CD4-positive, CD25-positive, alpha-beta regulatory T cell (primary cell): Measurements from ENCODE around the gene RBMS2. TPM values are rescaled to one million over a fixed set of nuclear protein-coding genes. Genes with fewer than 3 reads are reported as not detected.

Experiments used
- ATAC-seq, 2 donors: fragments of 150-1000 bp; cut with Tn5 transposase; one replicate each; pipeline ENCODE4 v1.10.0; 2021; ENCODE audit warnings: low read depth in 2 of 2, moderate number of reproducible peaks in 2 of 2, moderate library complexity in 1 of 2
- DNase-seq, 3 donors: peaks; one replicate each; pipeline versions ENCODE4 v3.0.0 to v3.0.0-alpha.2; 2012 to 2022; ENCODE audit warnings: mixed read lengths in 1 of 3
- H3K27ac ChIP-seq: one replicate; pipeline ENCODE4 v1.7.0; 2013; ENCODE audit warnings: mild to moderate bottlenecking, low read length; ENCODE audit not compliant: insufficient read depth, poor library complexity, severe bottlenecking
- H3K27me3 ChIP-seq: one replicate; pipeline ENCODE4 v1.7.0; 2013; ENCODE audit warnings: low read length; ENCODE audit not compliant: control insufficient read depth, insufficient read depth
- H3K36me3 ChIP-seq: one replicate; pipeline ENCODE4 v1.7.0; 2013; ENCODE audit warnings: mild to moderate bottlenecking, low read length, moderate library complexity; ENCODE audit not compliant: control insufficient read depth, insufficient read depth
- H3K4me1 ChIP-seq: 2 replicates; pipeline ENCODE4 v1.7.0; 2013; ENCODE audit warnings: mild to moderate bottlenecking, low read length; ENCODE audit not compliant: insufficient read depth, control insufficient read depth, poor library complexity, severe bottlenecking
- H3K4me3 ChIP-seq: one replicate; pipeline ENCODE4 v1.7.0; 2013; ENCODE audit warnings: low read depth, mild to moderate bottlenecking, low read length, moderate library complexity
- H3K9me3 ChIP-seq, 2 experiments: 1 replicate in 1 of 2; 2 replicates in 1 of 2; pipeline ENCODE4 v1.7.0; 2013; ENCODE audit warnings: low read length in 2 of 2, mild to moderate bottlenecking in 1 of 2, moderate library complexity in 1 of 2; ENCODE audit not compliant: control insufficient read depth in 2 of 2
- H3K27ac Mint-ChIP-seq, 3 donors: one replicate each; pipeline ENCODE4 v1.8.0; 2020 to 2022; ENCODE audit warnings: mild to moderate bottlenecking in 3 of 3, mixed read lengths in 3 of 3, moderate library complexity in 2 of 3
- H3K27me3 Mint-ChIP-seq: one replicate; pipeline ENCODE4 v1.8.0; 2022; ENCODE audit warnings: mild to moderate bottlenecking, mixed read lengths
- H3K36me3 Mint-ChIP-seq: one replicate; pipeline ENCODE4 v1.8.0; 2020; ENCODE audit warnings: mixed read lengths
- H3K4me1 Mint-ChIP-seq, 4 donors: one replicate each; pipeline ENCODE4 v1.8.0; 2020 to 2022; ENCODE audit warnings: mixed read lengths in 4 of 4, mild to moderate bottlenecking in 1 of 4
- H3K4me3 Mint-ChIP-seq, 4 donors: one replicate each; pipeline ENCODE4 v1.8.0; 2020 to 2022; ENCODE audit warnings: mild to moderate bottlenecking in 4 of 4, mixed read lengths in 4 of 4, moderate library complexity in 3 of 4
- H3K9me3 Mint-ChIP-seq, 7 donors: one replicate each; pipeline ENCODE4 v1.8.0; 2020 to 2022; ENCODE audit warnings: mixed read lengths in 7 of 7, mild to moderate bottlenecking in 3 of 7, moderate library complexity in 2 of 7
- polyA plus RNA-seq, 4 donors: library from polyadenylated mRNA; unstranded; fragments of 300-500 nt; fragmentation: Illumina TruSeq; gene quantifications; one replicate each; pipeline ENCODE4 v1.2.3, GENCODE V29; 2021
- total RNA-seq: library from RNA; stranded (reverse); gene quantifications from one replicate; pipeline ENCODE4 v1.2.3, GENCODE V29; 2022

RBMS2 gene
- total and polyA plus RNA-seq, 5 donors from 2014 or later = 0.14 to 3.1 (median 0.32) TPM; not detected in 1

- peaks cover 15 to 62% (median 46%) of the 10 kb centered on the region in 4 donors for H3K4me1 Mint-ChIP-seq
- Histone ChIP-seq H3K4me1 (peaks cover 34% of the 10 kb centered on the region), H3K27ac (no peak overlapping the region), H3K9me3 (no peaks in the 10 kb centered on the region), H3K4me3 (no peak overlapping the region), H3K27me3 (no peaks in the 10 kb centered on the region), H3K36me3 (peaks cover 65% of the 10 kb centered on the region)
- DNase-seq (no peak), ATAC-seq (no peak)
- peak overlapping the region in 1 of 3 donors; percentile 26 for H3K27ac Mint-ChIP-seq
- no peaks in the 10 kb centered on the region for H3K9me3 Mint-ChIP-seq
- H3K36me3 Mint-ChIP-seq = peaks cover 37% of the 10 kb centered on the region
- H3K27me3 Mint-ChIP-seq = no peaks in the 10 kb centered on the region
- H3K4me3 Mint-ChIP-seq = peak overlapping the region in 1 of 4 donors; percentile 56
Observed at GRCh38 chr12:56641219-56641618, 119.6 kb downstream of the RBMS2 start.

GRCh38 chr12:56644654-56645053 is 123.0 kb downstream of the RBMS2 start:
- Mint-ChIP-seq H3K36me3 (peaks cover 25% of the 10 kb centered on the region), H3K27me3 (no peaks in the 10 kb centered on the region), H3K4me1 (peaks cover 13 to 50% (median 33%) of the 10 kb centered on the region in 4 donors), H3K9me3 (peaks cover 0 to 1% (median 0%) of the 10 kb centered on the region in 7 donors), H3K27ac (peak overlapping the region; percentile 96 to 99 (median 99)), H3K4me3 (peak overlapping the region; percentile 80 to 95 (median 93))
- ATAC-seq = no peak
- H3K9me3 ChIP-seq = no peaks in the 10 kb centered on the region
- peak overlapping the region; percentile 96 for H3K27ac ChIP-seq
- H3K4me1 ChIP-seq = peaks cover 26% of the 10 kb centered on the region
- no peak for DNase-seq
- peaks cover 43% of the 10 kb centered on the region for H3K36me3 ChIP-seq
- peak overlapping the region; percentile 96 for H3K4me3 ChIP-seq
- no peaks in the 10 kb centered on the region for H3K27me3 ChIP-seq

- Mint-ChIP-seq H3K36me3 (peaks cover 22% of the 10 kb centered on the region), H3K4me3 (peak overlapping the region; percentile 80 to 95 (median 93)), H3K9me3 (peaks cover 0 to 1% (median 0%) of the 10 kb centered on the region in 7 donors), H3K4me1 (peaks cover 13 to 46% (median 30%) of the 10 kb centered on the region in 4 donors), H3K27me3 (no peaks in the 10 kb centered on the region), H3K27ac (peak overlapping the region; percentile 96 to 99 (median 99))
- Histone ChIP-seq H3K9me3 (no peaks in the 10 kb centered on the region), H3K27ac (peak overlapping the region; percentile 96), H3K27me3 (no peaks in the 10 kb centered on the region), H3K36me3 (peaks cover 38% of the 10 kb centered on the region), H3K4me1 (peaks cover 26% of the 10 kb centered on the region), H3K4me3 (peak overlapping the region; percentile 96)
- ATAC-seq (no peak), DNase-seq (no peak)
Observed at GRCh38 chr12:56645201-56645716, 123.6 kb downstream of the RBMS2 start.

Other genes starting within 250 kb of the RBMS2 start
- 173 TPM for gene CS, start 221.5 kb upstream of the RBMS2 start, total RNA-seq
- gene CS, start 221.5 kb upstream of the RBMS2 start, polyA plus RNA-seq = 10 to 100 TPM; 69.3 to 85.8 (median 74.3) TPM
- 47.6 TPM for gene CNPY2, start 205.8 kb upstream of the RBMS2 start, total RNA-seq
- gene CNPY2, start 205.8 kb upstream of the RBMS2 start, polyA plus RNA-seq = 100 to 1,000 TPM; 139 to 166 (median 156) TPM
- 83.5 TPM for gene PAN2, start 187.8 kb upstream of the RBMS2 start, total RNA-seq
- gene PAN2, start 187.8 kb upstream of the RBMS2 start, polyA plus RNA-seq = 10 to 100 TPM in 1 of 4 donors, 1 to 10 TPM in 3; 4.5 to 10.6 (median 7.3) TPM
- 27.1 TPM for gene IL23A, start 182.9 kb upstream of the RBMS2 start, total RNA-seq
- gene IL23A, start 182.9 kb upstream of the RBMS2 start, polyA plus RNA-seq = 10 to 100 TPM; 12.2 to 18.8 (median 16.8) TPM
- 190 TPM for gene STAT2, start 161.7 kb upstream of the RBMS2 start, total RNA-seq
- gene STAT2, start 161.7 kb upstream of the RBMS2 start, polyA plus RNA-seq = 10 to 100 TPM; 67.9 to 92.5 (median 79.8) TPM
- not detected for gene APOF, start 159.0 kb upstream of the RBMS2 start, total RNA-seq
- gene APOF, start 159.0 kb upstream of the RBMS2 start, polyA plus RNA-seq = not detected
- gene TIMELESS, start 72.4 kb upstream of the RBMS2 start, total RNA-seq = 7.3 TPM
- 1 to 10 TPM; 2.8 to 6.3 (median 4.6) TPM for gene TIMELESS, start 72.4 kb upstream of the RBMS2 start, polyA plus RNA-seq
- not detected for gene MIP, start 67.2 kb upstream of the RBMS2 start, total RNA-seq
- under 1 TPM in 3 of 4 donors, not detected in 1; 0.07 to 0.24 (median 0.09) TPM for gene MIP, start 67.2 kb upstream of the RBMS2 start, polyA plus RNA-seq
- gene SPRYD4, start 53.2 kb upstream of the RBMS2 start, total RNA-seq = 5.3 TPM
- gene SPRYD4, start 53.2 kb upstream of the RBMS2 start, polyA plus RNA-seq = 1 to 10 TPM in 3 of 4 donors, under 1 TPM in 1; 0.64 to 2.0 (median 1.5) TPM
- gene GLS2, start 33.7 kb upstream of the RBMS2 start, total RNA-seq = 1.3 TPM
- 1 to 10 TPM in 2 of 4 donors, under 1 TPM in 2; 0.64 to 3.9 (median 2.3) TPM for gene GLS2, start 33.7 kb upstream of the RBMS2 start, polyA plus RNA-seq
- 237 TPM for gene BAZ2A, start 108.5 kb downstream of the RBMS2 start, total RNA-seq
- 10 to 100 TPM; 22.2 to 30.2 (median 22.6) TPM for gene BAZ2A, start 108.5 kb downstream of the RBMS2 start, polyA plus RNA-seq
- 277 TPM for gene ATP5F1B, start 124.2 kb downstream of the RBMS2 start, total RNA-seq
- 1,000 to 10,000 TPM in 1 of 4 donors, 100 to 1,000 TPM in 3; 781 to 1,082 (median 867) TPM for gene ATP5F1B, start 124.2 kb downstream of the RBMS2 start, polyA plus RNA-seq
- 128 TPM for gene PTGES3, start 166.5 kb downstream of the RBMS2 start, total RNA-seq
- 100 to 1,000 TPM; 276 to 321 (median 303) TPM for gene PTGES3, start 166.5 kb downstream of the RBMS2 start, polyA plus RNA-seq
- gene NACA, start 203.5 kb downstream of the RBMS2 start, total RNA-seq = 920 TPM
- gene NACA, start 203.5 kb downstream of the RBMS2 start, polyA plus RNA-seq = 1,000 to 10,000 TPM; 1,082 to 1,280 (median 1,145) TPM
- gene PRIM1, start 230.5 kb downstream of the RBMS2 start, total RNA-seq = 15.1 TPM
- 10 to 100 TPM; 34.8 to 46.1 (median 36.9) TPM for gene PRIM1, start 230.5 kb downstream of the RBMS2 start, polyA plus RNA-seq
- gene HSD17B6, start 241.5 kb downstream of the RBMS2 start, total RNA-seq = not detected
- under 1 TPM; 0.37 to 0.97 (median 0.89) TPM for gene HSD17B6, start 241.5 kb downstream of the RBMS2 start, polyA plus RNA-seq